CD14-positive monocyte (primary cell): ENCODE results near the gene POLR2F. TPM values are rescaled to one million over a fixed set of nuclear protein-coding genes. Genes with fewer than 3 reads are reported as not detected.

Source experiments
- DNase-seq, 3 donors: peaks; one replicate each; pipeline ENCODE4 v3.0.0-alpha.2; 2011 to 2022
- H2AFZ ChIP-seq: 2 replicates; pipeline ENCODE4 v1.6.0; 2012; ENCODE audit warnings: mild to moderate bottlenecking, low read depth, low read length, inconsistent platforms; ENCODE audit not compliant: insufficient read depth, poor library complexity, severe bottlenecking
- H3K27ac ChIP-seq, 2 donors: 1 replicate in 1 of 2; 2 replicates in 1 of 2; pipeline ENCODE4 v1.5.1; 2012 to 2013; ENCODE audit warnings: low read length in 2 of 2, control low read depth in 1 of 2, inconsistent platforms in 1 of 2, low read depth in 1 of 2, mild to moderate bottlenecking in 1 of 2
- H3K27me3 ChIP-seq, 2 donors: one replicate each; pipeline versions ENCODE4 v1.6.0 to v1.6.1; 2011 to 2013; ENCODE audit warnings: low read length in 2 of 2; ENCODE audit not compliant: control insufficient read depth in 2 of 2, insufficient read depth in 2 of 2
- H3K36me3 ChIP-seq, 2 donors: replicated peaks in 1 of 2; 1 replicate in 1 of 2; 2 replicates in 1 of 2; pipeline versions ENCODE4 v1.5.1 to v1.6.1; 2012 to 2013; ENCODE audit warnings: low read length in 2 of 2, control low read depth in 1 of 2, inconsistent platforms in 1 of 2, mild to moderate bottlenecking in 1 of 2; ENCODE audit not compliant: insufficient read depth in 2 of 2, control insufficient read depth in 1 of 2
- H3K4me1 ChIP-seq, 2 donors: 1 replicate in 1 of 2; 2 replicates in 1 of 2; pipeline versions ENCODE4 v1.5.1 to v1.6.1; 2012 to 2013; ENCODE audit warnings: low read length in 2 of 2, control low read depth in 1 of 2, inconsistent platforms in 1 of 2, mild to moderate bottlenecking in 1 of 2, moderate library complexity in 1 of 2; ENCODE audit not compliant: insufficient read depth in 2 of 2, control insufficient read depth in 1 of 2
- H3K4me2 ChIP-seq: replicated peaks from 2 replicates; pipeline ENCODE3; 2012; ENCODE audit warnings: low read length, moderate library complexity, mild to moderate bottlenecking; ENCODE audit not compliant: poor library complexity, severe bottlenecking; ENCODE audit errors: extremely low read depth
- H3K4me3 ChIP-seq, 3 experiments: fragments of 200-600 bp in 1 of 3; sonication (generic) in 1 of 3; replicated peaks in 1 of 3; 1 replicate in 2 of 3; 2 replicates in 1 of 3; pipeline ENCODE4 v1.5.1; 2011 to 2013; ENCODE audit warnings: low read length in 3 of 3, mild to moderate bottlenecking in 3 of 3, control low read depth in 2 of 3, low read depth in 2 of 3, inconsistent platforms in 1 of 3, moderate library complexity in 1 of 3
- H3K79me2 ChIP-seq: 2 replicates; pipeline ENCODE4 v1.6.0; 2012; ENCODE audit warnings: mild to moderate bottlenecking, control low read depth, inconsistent platforms, low read length, moderate library complexity; ENCODE audit not compliant: insufficient read depth
- H3K9ac ChIP-seq: 2 replicates; pipeline ENCODE4 v1.6.0; 2017; ENCODE audit warnings: low read length, mild to moderate bottlenecking; ENCODE audit not compliant: insufficient read depth, poor library complexity, severe bottlenecking
- H3K9me3 ChIP-seq, 2 donors: replicated peaks in 1 of 2; 1 replicate in 1 of 2; 2 replicates in 1 of 2; pipeline versions ENCODE4 v1.5.1 to v1.6.1; 2012 to 2013; ENCODE audit warnings: low read length in 2 of 2, control low read depth in 1 of 2; ENCODE audit not compliant: control insufficient read depth in 1 of 2, insufficient read depth in 1 of 2
- H4K20me1 ChIP-seq: 2 replicates; pipeline ENCODE4 v1.6.0; 2012; ENCODE audit warnings: mild to moderate bottlenecking, low read length, control low read depth, moderate library complexity; ENCODE audit not compliant: insufficient read depth
- H3K27ac Mint-ChIP-seq, 7 donors: one replicate each; pipeline ENCODE4 v1.8.0; 2020; ENCODE audit warnings: mild to moderate bottlenecking in 7 of 7, mixed read lengths in 7 of 7, moderate library complexity in 6 of 7, inconsistent platforms in 2 of 7
- H3K27me3 Mint-ChIP-seq, 3 donors: one replicate each; pipeline ENCODE4 v1.8.0; 2021 to 2022; ENCODE audit warnings: low read depth in 3 of 3, mild to moderate bottlenecking in 3 of 3, mixed read lengths in 3 of 3, moderate library complexity in 3 of 3, inconsistent platforms in 1 of 3
- H3K36me3 Mint-ChIP-seq, 2 donors: one replicate each; pipeline ENCODE4 v1.8.0; 2020; ENCODE audit warnings: mixed read lengths in 2 of 2, inconsistent platforms in 1 of 2, mild to moderate bottlenecking in 1 of 2
- H3K4me1 Mint-ChIP-seq: one replicate; pipeline ENCODE4 v1.8.0; 2020; ENCODE audit warnings: mild to moderate bottlenecking, mixed read lengths
- H3K4me3 Mint-ChIP-seq, 2 donors: one replicate each; pipeline ENCODE4 v1.8.0; 2020; ENCODE audit warnings: mild to moderate bottlenecking in 2 of 2, mixed read lengths in 2 of 2, moderate library complexity in 1 of 2
- H3K9me3 Mint-ChIP-seq, 7 donors: one replicate each; pipeline ENCODE4 v1.8.0; 2020 to 2022; ENCODE audit warnings: mixed read lengths in 7 of 7, mild to moderate bottlenecking in 6 of 7, moderate library complexity in 6 of 7, inconsistent platforms in 2 of 7
- WGBS: methylation state at CpG from one replicate; pipeline ENCODE4 v1.1.5; 2013; ENCODE audit warnings: missing lambda C conversion rate; ENCODE audit not compliant: insufficient coverage; 5-methylcytosine and 5-hydroxymethylcytosine counted together
- intact Hi-C, 2 donors: fragments of 100-400 bp; cut with micrococcal nuclease; formaldehyde crosslinking; loops; one replicate each; pipeline versions ENCODE4 v1.15.0 to v1.15.1; 2023
- polyA plus RNA-seq, 3 donors: library from polyadenylated mRNA; depleted of rRNA in 1 of 3; unstranded in 2 of 3; stranded (reverse) in 1 of 3; fragments of 300-500 nt in 2 of 3; fragments of >200 nt in 1 of 3; fragmentation: Illumina TruSeq in 2 of 3; gene quantifications; 1 replicate in 2 of 3; 2 replicates in 1 of 3; pipeline ENCODE4 v1.2.3, GENCODE V29; 2012 to 2021
- TF ChIP-seq, protein P1 (sequence below): fragments of 200-600 bp; IDR thresholded peaks from one replicate; pipeline ENCODE4 v1.8.0; 2022; ENCODE audit warnings: antibody characterized with exemption, mild to moderate bottlenecking

Gene POLR2F
- polyA plus RNA-seq, 3 donors, result 45.4 to 182 (median 143) TPM

DNA sequence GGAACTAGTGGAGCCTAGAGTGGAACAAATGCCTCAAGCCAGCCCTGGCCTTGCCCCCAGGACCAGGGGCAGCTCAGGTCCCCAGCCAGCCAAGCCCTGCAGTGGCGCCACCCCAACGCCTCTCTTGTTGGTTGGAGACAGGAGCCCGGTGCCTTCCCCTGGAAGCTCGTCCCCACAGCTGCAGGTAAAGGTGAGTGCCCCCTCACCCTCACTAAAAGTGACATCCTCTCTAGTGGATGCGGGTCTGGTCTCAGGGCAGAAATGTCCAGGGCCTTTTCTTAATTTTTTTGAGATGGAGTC is 25.9 kb upstream of the POLR2F start:
- Histone ChIP-seq H3K79me2 (no peaks in the 10 kb centered on the region), H3K9ac (no peak overlapping the region), H3K4me3 (no peak overlapping the region), H3K4me1 (no peaks in the 10 kb centered on the region), H4K20me1 (no peaks in the 10 kb centered on the region), H3K27ac (no peak overlapping the region), H3K27me3 (no peaks in the 10 kb centered on the region), H3K9me3 (no peaks in the 10 kb centered on the region), H3K36me3 (peaks cover 48 to 58% of the 10 kb centered on the region in 2 donors), H3K4me2 (no peak overlapping the region), H2AFZ (no peak overlapping the region)
- Mint-ChIP-seq H3K36me3 (peaks cover 43 to 68% of the 10 kb centered on the region in 2 donors), H3K9me3 (no peaks in the 10 kb centered on the region), H3K27me3 (peaks cover 0 to 3% (median 0%) of the 10 kb centered on the region in 3 donors), H3K4me1 (no peaks in the 10 kb centered on the region), H3K4me3 (no peak overlapping the region), H3K27ac (no peak overlapping the region)
- intact Hi-C loops, result no loop called here
- TF ChIP-seq, protein P1, sequence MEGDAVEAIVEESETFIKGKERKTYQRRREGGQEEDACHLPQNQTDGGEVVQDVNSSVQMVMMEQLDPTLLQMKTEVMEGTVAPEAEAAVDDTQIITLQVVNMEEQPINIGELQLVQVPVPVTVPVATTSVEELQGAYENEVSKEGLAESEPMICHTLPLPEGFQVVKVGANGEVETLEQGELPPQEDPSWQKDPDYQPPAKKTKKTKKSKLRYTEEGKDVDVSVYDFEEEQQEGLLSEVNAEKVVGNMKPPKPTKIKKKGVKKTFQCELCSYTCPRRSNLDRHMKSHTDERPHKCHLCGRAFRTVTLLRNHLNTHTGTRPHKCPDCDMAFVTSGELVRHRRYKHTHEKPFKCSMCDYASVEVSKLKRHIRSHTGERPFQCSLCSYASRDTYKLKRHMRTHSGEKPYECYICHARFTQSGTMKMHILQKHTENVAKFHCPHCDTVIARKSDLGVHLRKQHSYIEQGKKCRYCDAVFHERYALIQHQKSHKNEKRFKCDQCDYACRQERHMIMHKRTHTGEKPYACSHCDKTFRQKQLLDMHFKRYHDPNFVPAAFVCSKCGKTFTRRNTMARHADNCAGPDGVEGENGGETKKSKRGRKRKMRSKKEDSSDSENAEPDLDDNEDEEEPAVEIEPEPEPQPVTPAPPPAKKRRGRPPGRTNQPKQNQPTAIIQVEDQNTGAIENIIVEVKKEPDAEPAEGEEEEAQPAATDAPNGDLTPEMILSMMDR, result no peak
- WGBS, result 95% methylated on average over 3 of the region's 5 CpGs
- no peak for DNase-seq

DNA sequence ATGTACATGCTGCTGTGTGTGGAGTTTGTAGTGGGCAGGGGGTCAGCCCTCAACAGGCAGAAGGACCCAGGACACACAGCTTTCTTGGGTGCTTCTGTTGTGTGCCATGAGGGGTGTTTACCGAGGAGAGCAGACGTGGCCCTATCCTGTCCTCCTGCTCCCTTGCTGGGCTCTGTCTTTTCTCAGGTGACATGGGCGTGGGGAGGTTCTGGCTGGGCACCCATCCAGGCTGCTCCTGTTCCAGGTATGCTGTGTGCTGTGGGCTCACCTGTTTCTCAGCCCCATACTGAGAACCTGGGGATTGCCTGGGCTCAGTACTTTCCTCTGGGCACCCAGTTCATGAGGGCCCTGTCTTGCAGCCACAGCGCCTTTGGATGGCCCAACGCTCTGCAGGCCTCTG is 24.1 kb upstream of the POLR2F start:
- 98% methylated on average over 4 of the region's 5 CpGs for WGBS
- Mint-ChIP-seq H3K27me3 (peaks cover 0 to 3% (median 0%) of the 10 kb centered on the region in 3 donors), H3K9me3 (no peaks in the 10 kb centered on the region), H3K4me3 (no peak overlapping the region), H3K4me1 (peaks cover 10% of the 10 kb centered on the region), H3K27ac (no peak overlapping the region), H3K36me3 (peaks cover 44 to 69% of the 10 kb centered on the region in 2 donors)
- H3K9me3 ChIP-seq, result no peaks in the 10 kb centered on the region
- DNase-seq, result no peak
- H3K4me3 ChIP-seq, result no peak overlapping the region
- TF ChIP-seq, protein P1, result no peak
- H3K36me3 ChIP-seq, result peaks cover 50 to 53% of the 10 kb centered on the region in 2 donors
- H3K27ac ChIP-seq, result no peak overlapping the region
- intact Hi-C loops, result no loop called here
- H3K79me2 ChIP-seq, result no peaks in the 10 kb centered on the region
- no peaks in the 10 kb centered on the region for H3K27me3 ChIP-seq
- H4K20me1 ChIP-seq, result no peaks in the 10 kb centered on the region
- H3K4me2 ChIP-seq, result no peak overlapping the region
- H3K9ac ChIP-seq, result no peak overlapping the region
- H2AFZ ChIP-seq, result no peak overlapping the region
- H3K4me1 ChIP-seq, result peaks cover 6 to 8% of the 10 kb centered on the region in 2 donors
